HG03066 (cell line): ENCODE data around the gene GCK.

ENCODE experiments used
- ATAC-seq: cut with Tn5 transposase; IDR thresholded peaks from one replicate; pipeline ENCODE4 v1.9.1; 2021; ENCODE audit warnings: low read depth; ENCODE audit not compliant: unreplicated experiment

Gene GCK

GRCh38 chr7:44108768-44109750 is 80.2 kb downstream of the GCK start:
- no peak for ATAC-seq

- no peak for ATAC-seq
Observed at GRCh38 chr7:44107961-44108767, 81.1 kb downstream of the GCK start.

- ATAC-seq = no peak
Observed at GRCh38 chr7:44107116-44107960, 81.9 kb downstream of the GCK start.

- ATAC-seq = no peak
Observed at GRCh38 chr7:44106311-44107065, 82.8 kb downstream of the GCK start.

- no peak for ATAC-seq
Observed at GRCh38 chr7:44105832-44106231, 83.4 kb downstream of the GCK start.

- no peak for ATAC-seq
Observed at GRCh38 chr7:44104860-44105771, 84.1 kb downstream of the GCK start.

GRCh38 chr7:44103923-44104859 is 85.0 kb downstream of the GCK start, which contains the start of gene AEBP1:
Gene AEBP1 (plus strand): TSS chr7:44104345. CDS start chr7:44104666, 321 bp downstream.
- ATAC-seq = no peak

- ATAC-seq = no peak
Observed at GRCh38 chr7:44103566-44103922, 85.7 kb downstream of the GCK start.

- no peak for ATAC-seq
Observed at GRCh38 chr7:44102846-44103565, 86.2 kb downstream of the GCK start.

- ATAC-seq = no peak
Observed at GRCh38 chr7:44101966-44102845, 87.0 kb downstream of the GCK start.

- ATAC-seq = no peak
Observed at GRCh38 chr7:44101303-44101965, 87.8 kb downstream of the GCK start.

GRCh38 chr7:44100458-44101302 is 88.6 kb downstream of the GCK start:
- no peak for ATAC-seq

- ATAC-seq = no peak
Observed at GRCh38 chr7:44099669-44100068, 89.6 kb downstream of the GCK start.
